Neural cell (in vitro differentiated cells): Measurements from ENCODE around the gene AP3D1. TPM values are rescaled to one million over a fixed set of nuclear protein-coding genes. Genes with fewer than 3 reads are reported as not detected.

Source experiments
- H2AFZ ChIP-seq: fragments of 200-600, 300-800 bp; sonication (generic), shearing (Covaris generic); 2 replicates; pipeline ENCODE4 v1.6.0; 2014; ENCODE audit warnings: low read depth, mild to moderate bottlenecking, antibody characterized with exemption, low read length, moderate library complexity
- H3F3A ChIP-seq: fragments of 200-600 bp; shearing (Covaris generic); 2 replicates; pipeline ENCODE4 v1.6.1; 2016; ENCODE audit warnings: mild to moderate bottlenecking, moderate library complexity, mixed read lengths, antibody characterized with exemption, low read length; ENCODE audit not compliant: insufficient read depth, poor library complexity, severe bottlenecking
- H3K27ac ChIP-seq: fragments of 200-600, 300-800 bp; sonication (generic), shearing (Covaris generic); 2 replicates; pipeline ENCODE4 v1.5.1; 2014; ENCODE audit warnings: mild to moderate bottlenecking, low read length, moderate library complexity
- H3K27me3 ChIP-seq: fragments of 300-800, 200-600 bp; sonication (generic), shearing (Covaris generic); 2 replicates; pipeline ENCODE4 v1.6.0; 2014; ENCODE audit warnings: mild to moderate bottlenecking, low read depth, low read length, moderate library complexity; ENCODE audit not compliant: insufficient read depth
- H3K36me3 ChIP-seq: fragments of 300-800, 200-600 bp; sonication (generic), shearing (Covaris generic); 2 replicates; pipeline ENCODE4 v1.5.1; 2014; ENCODE audit warnings: mild to moderate bottlenecking, antibody characterized with exemption, low read length, moderate library complexity; ENCODE audit not compliant: insufficient read depth
- H3K4me2 ChIP-seq: fragments of 300-800, 200-600 bp; sonication (generic), shearing (Covaris generic); 2 replicates; pipeline ENCODE4 v1.6.0; 2014; ENCODE audit warnings: mild to moderate bottlenecking, low read length
- H3K4me3 ChIP-seq: fragments of 300-800, 200-600 bp; sonication (generic), shearing (Covaris generic); 2 replicates; pipeline ENCODE4 v1.5.1; 2014; ENCODE audit warnings: mild to moderate bottlenecking, low read length, moderate library complexity
- H3K79me2 ChIP-seq: fragments of 200-600 bp; shearing (Covaris generic); replicated peaks from 2 replicates; pipeline ENCODE4 v1.6.0; 2014; ENCODE audit warnings: mild to moderate bottlenecking, low read length, moderate library complexity; ENCODE audit not compliant: insufficient read depth
- H3K9ac ChIP-seq: fragments of 300-800, 200-600 bp; sonication (generic), shearing (Covaris generic); 2 replicates; pipeline ENCODE4 v1.6.1; 2016; ENCODE audit warnings: mild to moderate bottlenecking, low read length, mixed read lengths
- H3K9me2 ChIP-seq: fragments of 200-600 bp; shearing (Covaris generic); 2 replicates; pipeline ENCODE4 v1.6.1; 2016; ENCODE audit warnings: mild to moderate bottlenecking, low read length, mixed read lengths; ENCODE audit not compliant: insufficient read depth
- H3K9me3 ChIP-seq: fragments of 200-600, 300-800 bp; sonication (generic), shearing (Covaris generic); 2 replicates; pipeline ENCODE4 v1.6.1; 2016; ENCODE audit warnings: mild to moderate bottlenecking, mixed run types, low read length, moderate library complexity, mixed read lengths
- H4K20me1 ChIP-seq: fragments of 200-600 bp; shearing (Covaris generic); 2 replicates; pipeline ENCODE4 v1.6.1; 2016; ENCODE audit warnings: mild to moderate bottlenecking, mixed run types; ENCODE audit not compliant: insufficient read depth
- EP300 ChIP-seq: fragments of 450-650 bp; conservative IDR thresholded peaks from 2 replicates; pipeline ENCODE4 v1.6.1; 2014; ENCODE audit warnings: antibody characterized with exemption, mild to moderate bottlenecking, moderate library complexity; ENCODE audit not compliant: poor library complexity, severe bottlenecking
- EZH2 ChIP-seq: fragments of 200-600, 300-800 bp; shearing (Covaris generic), sonication (generic); IDR thresholded peaks from 2 replicates; pipeline ENCODE4 v1.6.1; 2014; ENCODE audit warnings: antibody characterized with exemption, low read length, borderline replicate concordance, mild to moderate bottlenecking; ENCODE audit not compliant: insufficient read depth, poor library complexity, severe bottlenecking
- MXI1 ChIP-seq: fragments of 450-650 bp; conservative IDR thresholded peaks from 2 replicates; pipeline ENCODE4 v1.6.1; 2014; ENCODE audit warnings: antibody characterized with exemption, mild to moderate bottlenecking; ENCODE audit not compliant: poor library complexity, severe bottlenecking
- POLR2AphosphoS5 ChIP-seq: IDR thresholded peaks from 2 replicates; pipeline ENCODE4 v1.6.1; 2012
- RAD21 ChIP-seq: fragments of 450-650 bp; conservative IDR thresholded peaks from 2 replicates; pipeline ENCODE4 v1.6.1; 2014; ENCODE audit warnings: antibody characterized with exemption, mild to moderate bottlenecking, moderate library complexity
- SMC3 ChIP-seq: fragments of 450-650 bp; conservative IDR thresholded peaks from 2 replicates; pipeline ENCODE4 v1.6.1; 2014; ENCODE audit warnings: antibody characterized with exemption, mild to moderate bottlenecking, moderate library complexity; ENCODE audit not compliant: poor library complexity
- TAF1 ChIP-seq: IDR thresholded peaks from 2 replicates; pipeline ENCODE4 v1.6.1; 2012; ENCODE audit warnings: low read depth
- polyA plus RNA-seq: library from polyadenylated mRNA; depleted of rRNA; stranded (reverse); fragments of >200 nt; gene quantifications from 2 replicates; pipeline ENCODE4 v1.2.3, GENCODE V29; 2014
- TF ChIP-seq, protein P1 (sequence below): fragments of 450-650 bp; IDR thresholded peaks from 2 replicates; pipeline ENCODE4 v1.5.1; 2014; ENCODE audit warnings: antibody characterized with exemption, mild to moderate bottlenecking, moderate library complexity; ENCODE audit not compliant: poor library complexity, severe bottlenecking
- TF ChIP-seq, protein P2 (sequence below): IDR thresholded peaks from 2 replicates; pipeline ENCODE4 v1.6.1; 2012; ENCODE audit warnings: borderline replicate concordance

Gene AP3D1
- polyA plus RNA-seq, 1 donor from 2014 or later, result 60.7 TPM

DNA sequence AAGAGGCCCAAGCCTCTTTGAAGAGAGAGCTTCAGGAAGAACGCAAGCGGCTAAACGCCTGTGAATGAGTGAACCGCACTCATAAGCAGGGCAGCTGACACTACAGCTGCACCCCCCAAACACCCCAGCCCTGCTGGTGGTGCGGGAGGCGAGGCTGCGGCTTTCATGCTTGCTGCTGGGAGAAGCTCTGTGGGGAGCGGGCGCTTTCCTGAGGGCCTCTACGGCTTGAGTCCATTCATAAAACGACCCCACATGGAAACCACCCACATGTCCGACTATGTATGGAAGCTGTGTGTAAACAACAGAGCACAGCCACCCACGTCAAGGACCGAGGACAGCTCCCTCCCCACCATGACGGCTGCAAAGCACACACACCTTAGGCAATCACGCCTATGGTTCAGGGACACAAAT is 5.5 kb downstream of the AP3D1 start:
- TF ChIP-seq EZH2 (no peak), MXI1 (no peak), SMC3 (no peak)
- TF ChIP-seq, protein P1, sequence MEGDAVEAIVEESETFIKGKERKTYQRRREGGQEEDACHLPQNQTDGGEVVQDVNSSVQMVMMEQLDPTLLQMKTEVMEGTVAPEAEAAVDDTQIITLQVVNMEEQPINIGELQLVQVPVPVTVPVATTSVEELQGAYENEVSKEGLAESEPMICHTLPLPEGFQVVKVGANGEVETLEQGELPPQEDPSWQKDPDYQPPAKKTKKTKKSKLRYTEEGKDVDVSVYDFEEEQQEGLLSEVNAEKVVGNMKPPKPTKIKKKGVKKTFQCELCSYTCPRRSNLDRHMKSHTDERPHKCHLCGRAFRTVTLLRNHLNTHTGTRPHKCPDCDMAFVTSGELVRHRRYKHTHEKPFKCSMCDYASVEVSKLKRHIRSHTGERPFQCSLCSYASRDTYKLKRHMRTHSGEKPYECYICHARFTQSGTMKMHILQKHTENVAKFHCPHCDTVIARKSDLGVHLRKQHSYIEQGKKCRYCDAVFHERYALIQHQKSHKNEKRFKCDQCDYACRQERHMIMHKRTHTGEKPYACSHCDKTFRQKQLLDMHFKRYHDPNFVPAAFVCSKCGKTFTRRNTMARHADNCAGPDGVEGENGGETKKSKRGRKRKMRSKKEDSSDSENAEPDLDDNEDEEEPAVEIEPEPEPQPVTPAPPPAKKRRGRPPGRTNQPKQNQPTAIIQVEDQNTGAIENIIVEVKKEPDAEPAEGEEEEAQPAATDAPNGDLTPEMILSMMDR, result no peak
- Histone ChIP-seq H3K9me3 (no peaks in the 10 kb centered on the region), H3K4me3 (no peak overlapping the region), H3K4me2 (no peak overlapping the region), H3K9me2 (no peaks in the 10 kb centered on the region), H3K9ac (no peak overlapping the region), H3K79me2 (peaks cover 70% of the 10 kb centered on the region), H4K20me1 (peaks cover 4% of the 10 kb centered on the region), H3K36me3 (no peaks in the 10 kb centered on the region), H3K27me3 (no peaks in the 10 kb centered on the region), H3F3A (no peaks in the 10 kb centered on the region), H2AFZ (no peak overlapping the region), H3K27ac (no peak overlapping the region)

DNA sequence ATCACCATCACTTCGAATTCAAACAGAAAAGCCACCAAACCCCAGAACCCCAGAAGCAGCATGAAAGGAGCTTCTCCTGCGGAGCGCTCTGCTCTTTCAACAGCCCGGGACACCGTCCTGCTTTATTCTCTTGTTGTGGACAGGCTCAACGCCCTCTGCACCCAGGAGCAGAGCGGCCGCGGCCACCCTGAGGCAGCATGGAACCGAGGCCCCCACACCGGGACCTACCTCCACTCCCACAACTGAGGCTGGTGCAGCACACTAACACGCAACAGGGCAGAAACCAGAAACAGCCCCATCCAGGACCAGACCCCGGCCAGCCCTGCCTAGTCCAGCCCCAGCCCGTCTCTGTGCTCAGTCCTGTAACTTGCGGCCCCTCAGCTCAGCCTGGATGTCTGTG is 7.2 kb downstream of the AP3D1 start:
- H3K9me3 ChIP-seq, result no peaks in the 10 kb centered on the region
- no peak overlapping the region for H3K4me3 ChIP-seq
- no peak overlapping the region for H3K4me2 ChIP-seq
- no peaks in the 10 kb centered on the region for H3K27me3 ChIP-seq
- H4K20me1 ChIP-seq, result no peaks in the 10 kb centered on the region
- no peak overlapping the region for H3K9ac ChIP-seq
- H2AFZ ChIP-seq, result no peak overlapping the region
- no peaks in the 10 kb centered on the region for H3K9me2 ChIP-seq
- no peak for TF ChIP-seq SMC3
- TF ChIP-seq MXI1, result no peak
- TF ChIP-seq, protein P2, sequence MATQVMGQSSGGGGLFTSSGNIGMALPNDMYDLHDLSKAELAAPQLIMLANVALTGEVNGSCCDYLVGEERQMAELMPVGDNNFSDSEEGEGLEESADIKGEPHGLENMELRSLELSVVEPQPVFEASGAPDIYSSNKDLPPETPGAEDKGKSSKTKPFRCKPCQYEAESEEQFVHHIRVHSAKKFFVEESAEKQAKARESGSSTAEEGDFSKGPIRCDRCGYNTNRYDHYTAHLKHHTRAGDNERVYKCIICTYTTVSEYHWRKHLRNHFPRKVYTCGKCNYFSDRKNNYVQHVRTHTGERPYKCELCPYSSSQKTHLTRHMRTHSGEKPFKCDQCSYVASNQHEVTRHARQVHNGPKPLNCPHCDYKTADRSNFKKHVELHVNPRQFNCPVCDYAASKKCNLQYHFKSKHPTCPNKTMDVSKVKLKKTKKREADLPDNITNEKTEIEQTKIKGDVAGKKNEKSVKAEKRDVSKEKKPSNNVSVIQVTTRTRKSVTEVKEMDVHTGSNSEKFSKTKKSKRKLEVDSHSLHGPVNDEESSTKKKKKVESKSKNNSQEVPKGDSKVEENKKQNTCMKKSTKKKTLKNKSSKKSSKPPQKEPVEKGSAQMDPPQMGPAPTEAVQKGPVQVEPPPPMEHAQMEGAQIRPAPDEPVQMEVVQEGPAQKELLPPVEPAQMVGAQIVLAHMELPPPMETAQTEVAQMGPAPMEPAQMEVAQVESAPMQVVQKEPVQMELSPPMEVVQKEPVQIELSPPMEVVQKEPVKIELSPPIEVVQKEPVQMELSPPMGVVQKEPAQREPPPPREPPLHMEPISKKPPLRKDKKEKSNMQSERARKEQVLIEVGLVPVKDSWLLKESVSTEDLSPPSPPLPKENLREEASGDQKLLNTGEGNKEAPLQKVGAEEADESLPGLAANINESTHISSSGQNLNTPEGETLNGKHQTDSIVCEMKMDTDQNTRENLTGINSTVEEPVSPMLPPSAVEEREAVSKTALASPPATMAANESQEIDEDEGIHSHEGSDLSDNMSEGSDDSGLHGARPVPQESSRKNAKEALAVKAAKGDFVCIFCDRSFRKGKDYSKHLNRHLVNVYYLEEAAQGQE, result no peak
- no peak for TF ChIP-seq RAD21
- TF ChIP-seq TAF1, result no peak
- no peak for TF ChIP-seq EZH2
- TF ChIP-seq, protein P1, result no peak
- no peak for TF ChIP-seq EP300
- no peak for TF ChIP-seq POLR2AphosphoS5
- H3K36me3 ChIP-seq, result no peaks in the 10 kb centered on the region
- H3K27ac ChIP-seq, result no peak overlapping the region
- H3F3A ChIP-seq, result no peaks in the 10 kb centered on the region
- peaks cover 63% of the 10 kb centered on the region for H3K79me2 ChIP-seq
